Neural cell (in vitro differentiated cells): ENCODE measurements around the gene AEBP2. TPM values are rescaled to one million over a fixed set of nuclear protein-coding genes. Genes with fewer than 3 reads are reported as not detected.

Experiments used
- H2AFZ ChIP-seq: fragments of 200-600, 300-800 bp; sonication (generic), shearing (Covaris generic); 2 replicates; pipeline ENCODE4 v1.6.0; 2014; ENCODE audit warnings: low read depth, mild to moderate bottlenecking, antibody characterized with exemption, low read length, moderate library complexity
- H3F3A ChIP-seq: fragments of 200-600 bp; shearing (Covaris generic); 2 replicates; pipeline ENCODE4 v1.6.1; 2016; ENCODE audit warnings: mild to moderate bottlenecking, moderate library complexity, mixed read lengths, antibody characterized with exemption, low read length; ENCODE audit not compliant: insufficient read depth, poor library complexity, severe bottlenecking
- H3K27ac ChIP-seq: fragments of 200-600, 300-800 bp; sonication (generic), shearing (Covaris generic); 2 replicates; pipeline ENCODE4 v1.5.1; 2014; ENCODE audit warnings: mild to moderate bottlenecking, low read length, moderate library complexity
- H3K27me3 ChIP-seq: fragments of 300-800, 200-600 bp; sonication (generic), shearing (Covaris generic); 2 replicates; pipeline ENCODE4 v1.6.0; 2014; ENCODE audit warnings: mild to moderate bottlenecking, low read depth, low read length, moderate library complexity; ENCODE audit not compliant: insufficient read depth
- H3K36me3 ChIP-seq: fragments of 300-800, 200-600 bp; sonication (generic), shearing (Covaris generic); 2 replicates; pipeline ENCODE4 v1.5.1; 2014; ENCODE audit warnings: mild to moderate bottlenecking, antibody characterized with exemption, low read length, moderate library complexity; ENCODE audit not compliant: insufficient read depth
- H3K4me2 ChIP-seq: fragments of 300-800, 200-600 bp; sonication (generic), shearing (Covaris generic); 2 replicates; pipeline ENCODE4 v1.6.0; 2014; ENCODE audit warnings: mild to moderate bottlenecking, low read length
- H3K4me3 ChIP-seq: fragments of 300-800, 200-600 bp; sonication (generic), shearing (Covaris generic); 2 replicates; pipeline ENCODE4 v1.5.1; 2014; ENCODE audit warnings: mild to moderate bottlenecking, low read length, moderate library complexity
- H3K79me2 ChIP-seq: fragments of 200-600 bp; shearing (Covaris generic); replicated peaks from 2 replicates; pipeline ENCODE4 v1.6.0; 2014; ENCODE audit warnings: mild to moderate bottlenecking, low read length, moderate library complexity; ENCODE audit not compliant: insufficient read depth
- H3K9ac ChIP-seq: fragments of 300-800, 200-600 bp; sonication (generic), shearing (Covaris generic); 2 replicates; pipeline ENCODE4 v1.6.1; 2016; ENCODE audit warnings: mild to moderate bottlenecking, low read length, mixed read lengths
- H3K9me2 ChIP-seq: fragments of 200-600 bp; shearing (Covaris generic); 2 replicates; pipeline ENCODE4 v1.6.1; 2016; ENCODE audit warnings: mild to moderate bottlenecking, low read length, mixed read lengths; ENCODE audit not compliant: insufficient read depth
- H3K9me3 ChIP-seq: fragments of 200-600, 300-800 bp; sonication (generic), shearing (Covaris generic); 2 replicates; pipeline ENCODE4 v1.6.1; 2016; ENCODE audit warnings: mild to moderate bottlenecking, mixed run types, low read length, moderate library complexity, mixed read lengths
- H4K20me1 ChIP-seq: fragments of 200-600 bp; shearing (Covaris generic); 2 replicates; pipeline ENCODE4 v1.6.1; 2016; ENCODE audit warnings: mild to moderate bottlenecking, mixed run types; ENCODE audit not compliant: insufficient read depth
- CTCF ChIP-seq: fragments of 450-650 bp; IDR thresholded peaks from 2 replicates; pipeline ENCODE4 v1.5.1; 2014; ENCODE audit warnings: antibody characterized with exemption, mild to moderate bottlenecking, moderate library complexity; ENCODE audit not compliant: poor library complexity, severe bottlenecking
- EP300 ChIP-seq: fragments of 450-650 bp; conservative IDR thresholded peaks from 2 replicates; pipeline ENCODE4 v1.6.1; 2014; ENCODE audit warnings: antibody characterized with exemption, mild to moderate bottlenecking, moderate library complexity; ENCODE audit not compliant: poor library complexity, severe bottlenecking
- EZH2 ChIP-seq: fragments of 200-600, 300-800 bp; shearing (Covaris generic), sonication (generic); IDR thresholded peaks from 2 replicates; pipeline ENCODE4 v1.6.1; 2014; ENCODE audit warnings: antibody characterized with exemption, low read length, borderline replicate concordance, mild to moderate bottlenecking; ENCODE audit not compliant: insufficient read depth, poor library complexity, severe bottlenecking
- MXI1 ChIP-seq: fragments of 450-650 bp; conservative IDR thresholded peaks from 2 replicates; pipeline ENCODE4 v1.6.1; 2014; ENCODE audit warnings: antibody characterized with exemption, mild to moderate bottlenecking; ENCODE audit not compliant: poor library complexity, severe bottlenecking
- POLR2AphosphoS5 ChIP-seq: IDR thresholded peaks from 2 replicates; pipeline ENCODE4 v1.6.1; 2012
- RAD21 ChIP-seq: fragments of 450-650 bp; conservative IDR thresholded peaks from 2 replicates; pipeline ENCODE4 v1.6.1; 2014; ENCODE audit warnings: antibody characterized with exemption, mild to moderate bottlenecking, moderate library complexity
- REST ChIP-seq: IDR thresholded peaks from 2 replicates; pipeline ENCODE4 v1.6.1; 2012; ENCODE audit warnings: borderline replicate concordance
- SMC3 ChIP-seq: fragments of 450-650 bp; conservative IDR thresholded peaks from 2 replicates; pipeline ENCODE4 v1.6.1; 2014; ENCODE audit warnings: antibody characterized with exemption, mild to moderate bottlenecking, moderate library complexity; ENCODE audit not compliant: poor library complexity
- TAF1 ChIP-seq: IDR thresholded peaks from 2 replicates; pipeline ENCODE4 v1.6.1; 2012; ENCODE audit warnings: low read depth
- polyA plus RNA-seq: library from polyadenylated mRNA; depleted of rRNA; stranded (reverse); fragments of >200 nt; gene quantifications from 2 replicates; pipeline ENCODE4 v1.2.3, GENCODE V29; 2014

The AEBP2 gene
- polyA plus RNA-seq, 1 donor from 2014 or later: 20.5 TPM

- H3K4me3 ChIP-seq: no peak overlapping the region
- H4K20me1 ChIP-seq: no peaks in the 10 kb centered on the region
- H3K4me2 ChIP-seq: no peak overlapping the region
- TF ChIP-seq RAD21: no peak
- no peak for TF ChIP-seq SMC3
- no peak for TF ChIP-seq EZH2
- no peak for TF ChIP-seq EP300
- TF ChIP-seq MXI1: no peak
- no peak for TF ChIP-seq TAF1
- TF ChIP-seq CTCF: no peak
- no peak for TF ChIP-seq POLR2AphosphoS5
- no peak for TF ChIP-seq REST
- no peaks in the 10 kb centered on the region for H3K9me2 ChIP-seq
- no peak overlapping the region for H3K27ac ChIP-seq
- no peaks in the 10 kb centered on the region for H3K79me2 ChIP-seq
- no peak overlapping the region for H2AFZ ChIP-seq
- H3K9ac ChIP-seq: no peak overlapping the region
- no peaks in the 10 kb centered on the region for H3F3A ChIP-seq
- H3K27me3 ChIP-seq: no peaks in the 10 kb centered on the region
- no peaks in the 10 kb centered on the region for H3K36me3 ChIP-seq
- H3K9me3 ChIP-seq: no peaks in the 10 kb centered on the region
Measured at GRCh38 chr12:19415563-19415962, 23.7 kb upstream of the AEBP2 start.

- H3K36me3 ChIP-seq: no peaks in the 10 kb centered on the region
- H3K27me3 ChIP-seq: no peaks in the 10 kb centered on the region
- H3K79me2 ChIP-seq: no peaks in the 10 kb centered on the region
- H3K9me3 ChIP-seq: no peaks in the 10 kb centered on the region
- H2AFZ ChIP-seq: no peak overlapping the region
- H3K27ac ChIP-seq: no peak overlapping the region
- no peaks in the 10 kb centered on the region for H3F3A ChIP-seq
- TF ChIP-seq SMC3 (no peak), CTCF (no peak), RAD21 (no peak), EP300 (no peak), TAF1 (no peak), REST (no peak), MXI1 (no peak), EZH2 (no peak)
- H3K9ac ChIP-seq: no peak overlapping the region
- H3K9me2 ChIP-seq: no peaks in the 10 kb centered on the region
- no peak overlapping the region for H3K4me3 ChIP-seq
- H3K4me2 ChIP-seq: no peak overlapping the region
- H4K20me1 ChIP-seq: no peaks in the 10 kb centered on the region
Measured at GRCh38 chr12:19419086-19419485, 20.2 kb upstream of the AEBP2 start.
